HG02798 (cell line): ENCODE measurements around the gene MED22.
"Not testable (repeated sequence)": the region's sequence is repeated elsewhere in the genome, so short reads cannot be mapped to it uniquely, and the experiment has no call there.

Experiments used
- ATAC-seq: cut with Tn5 transposase; IDR thresholded peaks from one replicate; pipeline ENCODE4 v1.9.1; 2021; ENCODE audit warnings: mild to moderate bottlenecking; ENCODE audit not compliant: unreplicated experiment, poor library complexity

The MED22 gene

GRCh38 chr9:133317551-133317950 is 30.4 kb downstream of the MED22 start:
- not testable (repeated sequence) for ATAC-seq

DNA sequence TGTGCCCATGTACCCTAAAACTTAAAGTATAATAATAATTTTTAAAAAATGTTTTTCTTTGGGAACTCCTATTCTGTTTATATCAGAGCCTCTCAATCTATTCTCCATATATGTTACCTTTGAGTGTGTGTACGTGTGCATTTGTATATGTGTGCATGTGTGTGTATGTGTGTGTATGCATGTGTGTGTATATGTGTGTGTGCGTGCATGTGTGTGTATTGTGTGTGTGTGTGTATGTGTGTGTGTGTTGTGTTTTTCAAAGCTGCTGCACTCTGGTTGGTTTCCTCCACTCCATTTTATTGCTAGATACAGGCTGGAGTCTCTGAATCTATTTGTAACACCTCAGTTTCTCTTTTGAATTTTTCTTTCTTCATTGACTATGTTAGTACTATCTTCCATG is 31.9 kb downstream of the MED22 start:
- ATAC-seq, result no peak

DNA sequence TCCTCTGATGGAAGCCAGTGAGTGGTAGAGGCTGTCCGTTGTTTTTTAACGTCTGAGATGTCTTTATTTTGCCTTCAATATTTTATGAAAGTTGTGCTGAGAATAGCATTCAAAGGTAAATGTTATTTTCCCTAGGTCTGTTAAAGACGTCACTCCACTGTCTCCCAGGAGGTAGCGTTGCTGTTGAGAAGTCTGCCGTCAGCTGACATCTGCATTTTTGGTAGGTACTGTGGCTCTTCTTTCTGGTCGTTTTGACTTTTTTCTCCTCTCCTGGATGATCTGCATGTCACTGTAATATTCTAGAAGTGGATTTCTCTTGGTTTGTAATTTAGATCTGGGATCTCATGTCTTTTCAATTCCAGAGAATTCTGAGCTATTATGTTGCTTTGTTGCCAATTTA is 38.3 kb downstream of the MED22 start:
- ATAC-seq, result no peak

DNA sequence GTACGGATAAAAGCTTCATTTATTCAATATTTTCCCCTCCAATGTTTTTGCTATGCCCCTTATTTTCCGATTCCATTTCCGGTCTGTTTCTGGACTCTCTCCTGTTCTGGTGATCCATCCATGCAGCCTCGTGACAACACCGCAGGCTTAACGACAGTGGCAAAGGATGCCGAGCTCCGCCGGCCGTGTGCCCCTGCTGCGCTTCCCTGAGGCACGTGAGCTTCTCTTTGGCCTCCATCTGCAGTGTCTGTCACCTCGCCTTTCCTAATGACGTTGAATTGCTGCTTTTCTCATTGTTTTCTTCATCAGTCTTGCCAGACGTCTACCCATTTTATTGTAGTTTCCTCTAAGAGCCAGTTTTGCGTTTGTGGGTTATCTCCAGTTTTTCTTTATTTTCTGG is 40.6 kb downstream of the MED22 start:
- no peak for ATAC-seq

GRCh38 chr9:133306242-133307204 is 41.4 kb downstream of the MED22 start:
- no peak for ATAC-seq

GRCh38 chr9:133305731-133306130 is 42.2 kb downstream of the MED22 start:
- no peak for ATAC-seq

DNA sequence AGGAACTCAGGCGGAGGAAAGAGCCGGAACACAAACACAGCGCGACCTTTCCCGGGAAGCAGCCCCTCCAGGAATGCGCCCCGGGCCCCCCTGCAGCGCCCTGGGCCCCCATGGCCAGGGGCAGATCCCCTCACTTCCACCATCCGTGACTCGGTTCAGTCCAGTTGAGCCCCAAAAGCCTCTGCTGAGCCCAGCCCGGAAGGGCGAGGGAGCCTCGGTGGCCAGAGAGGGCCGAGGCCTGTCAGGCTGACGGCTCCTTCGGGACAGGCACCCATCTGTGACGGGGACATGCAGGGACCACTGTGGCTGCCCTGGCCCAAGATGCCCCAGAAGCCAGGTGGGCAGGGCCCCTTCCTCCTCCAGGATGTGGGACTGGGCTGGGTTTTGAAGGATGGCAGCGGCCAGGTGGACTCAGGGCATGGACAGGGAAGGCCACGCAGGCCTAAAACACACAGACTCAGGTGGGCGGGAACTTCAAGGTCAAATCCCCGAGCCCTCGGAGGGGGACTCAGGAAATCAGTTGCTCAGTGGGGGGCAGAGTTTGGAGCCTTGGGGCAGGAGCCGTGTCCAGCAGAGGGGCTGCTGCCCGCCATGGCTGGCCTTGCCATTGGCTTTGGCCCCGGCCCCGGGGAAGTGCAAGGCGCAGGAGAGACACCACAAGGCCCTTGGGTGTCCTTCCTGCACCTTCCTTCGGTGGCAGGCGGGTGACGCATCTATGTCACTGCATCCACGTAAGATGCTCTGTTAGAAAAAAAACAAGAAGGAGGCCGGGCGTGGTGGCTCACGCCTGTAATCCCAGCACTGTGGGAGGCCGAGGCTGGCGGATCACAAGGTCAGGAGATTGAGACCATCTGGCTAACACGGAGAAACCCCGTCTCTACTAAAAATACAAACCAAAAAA is 43.2 kb downstream of the MED22 start:
- no peak for ATAC-seq

- ATAC-seq, result no peak
Observed at GRCh38 chr9:133304158-133304470, 43.8 kb downstream of the MED22 start.

- no peak for ATAC-seq
Observed at GRCh38 chr9:133303266-133304157, 44.4 kb downstream of the MED22 start.

DNA sequence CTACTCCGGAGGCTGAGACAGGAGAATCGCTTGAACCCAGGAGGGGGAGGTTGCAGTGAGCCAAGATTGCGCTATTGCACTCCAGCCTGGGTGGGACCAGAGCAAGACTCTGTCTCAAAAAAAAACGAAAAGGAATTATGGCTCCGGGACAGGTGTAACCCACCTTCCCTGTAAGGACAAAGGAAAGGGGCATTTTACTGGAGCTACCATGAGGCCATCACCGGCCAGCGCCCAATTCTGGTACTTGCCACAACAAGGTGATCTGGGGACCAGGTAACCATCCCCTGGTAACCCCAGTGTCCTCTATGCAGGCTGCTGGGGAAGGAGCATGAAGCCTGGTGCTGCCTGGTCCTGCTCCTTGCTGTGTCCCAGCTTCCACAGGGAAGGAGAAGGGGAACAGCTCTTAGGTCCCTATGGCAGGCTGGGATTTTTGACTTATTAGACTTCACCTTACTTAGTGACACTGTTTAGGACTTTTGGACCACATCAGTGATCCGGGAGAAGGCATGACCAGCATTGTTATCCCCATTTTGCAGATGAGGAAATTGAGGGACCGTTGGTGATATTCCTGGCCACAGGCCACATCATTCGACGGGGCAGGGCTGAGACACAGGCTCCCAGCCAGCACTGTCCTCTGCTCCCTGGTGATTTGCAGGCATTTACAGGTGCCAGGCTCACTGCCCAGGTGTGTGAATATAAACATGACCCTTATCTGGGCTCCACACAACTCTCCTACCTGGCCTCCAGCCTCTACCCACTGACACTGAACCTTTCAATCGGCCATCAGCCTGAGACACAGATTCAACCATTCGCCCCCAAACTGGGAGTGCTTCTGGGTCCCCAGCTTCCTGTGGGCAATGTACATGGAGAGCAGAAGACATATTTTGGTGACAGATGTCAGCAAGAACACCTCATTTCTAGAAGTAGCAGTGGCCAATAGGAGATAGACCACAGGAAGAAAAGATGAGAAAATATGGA is 46.4 kb downstream of the MED22 start:
- ATAC-seq, result no peak

- ATAC-seq, result not testable (repeated sequence)
Observed at GRCh38 chr9:133299996-133300395, 47.9 kb downstream of the MED22 start.

- ATAC-seq, result no peak
Observed at GRCh38 chr9:133294257-133294656, 53.7 kb downstream of the MED22 start.

DNA sequence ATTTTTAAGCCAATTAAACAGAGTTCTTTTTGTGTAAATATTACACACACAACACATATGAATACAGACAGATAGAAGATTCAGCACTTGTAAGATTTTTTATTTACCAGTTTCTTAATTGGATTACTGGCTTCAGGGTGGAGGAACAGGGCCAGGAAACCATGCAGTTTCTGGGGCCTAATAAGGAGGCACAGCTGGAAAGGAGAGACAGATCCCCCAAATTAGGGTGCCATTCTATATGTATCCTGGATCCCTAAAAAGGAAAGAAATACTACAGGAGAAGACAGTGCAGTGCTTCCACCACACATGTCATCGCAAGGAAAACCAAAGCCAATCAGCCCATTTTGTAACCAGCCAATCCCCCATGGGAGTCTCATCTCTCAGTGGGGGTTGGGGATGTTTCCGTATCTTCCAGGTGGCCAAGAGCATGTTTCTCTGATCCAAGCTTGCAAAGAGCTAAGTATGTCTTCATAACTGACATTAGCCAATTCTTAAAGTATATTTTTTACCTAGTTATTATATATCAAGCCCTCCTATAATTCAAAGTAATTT is 57.1 kb downstream of the MED22 start:
- ATAC-seq, result no peak
